Liver (tissue), 9 donors: ENCODE measurements around the gene GLMP. TPM values are rescaled to one million over a fixed set of nuclear protein-coding genes. Genes with fewer than 3 reads are reported as not detected.

Experiments used
- DNase-seq: peaks from one replicate; pipeline ENCODE4 v3.0.0-alpha.2; 2017; ENCODE audit warnings: low spot score
- H3K27ac ChIP-seq, 2 donors: one replicate each; pipeline ENCODE4 v1.7.0; 2013; ENCODE audit warnings: inconsistent platforms in 2 of 2, low read length in 2 of 2, control low read depth in 1 of 2, low read depth in 1 of 2, mild to moderate bottlenecking in 1 of 2
- H3K27me3 ChIP-seq, 4 donors: one replicate each; pipeline versions ENCODE4 v1.6.1 to v1.7.0; 2013; ENCODE audit warnings: low read length in 3 of 4, inconsistent platforms in 1 of 4, mild to moderate bottlenecking in 1 of 4, moderate library complexity in 1 of 4; ENCODE audit not compliant: control insufficient read depth in 4 of 4, insufficient read depth in 4 of 4
- H3K36me3 ChIP-seq, 4 donors: one replicate each; pipeline versions ENCODE4 v1.6.1 to v1.7.0; 2013; ENCODE audit warnings: low read length in 3 of 4, mild to moderate bottlenecking in 3 of 4, low read depth in 1 of 4, moderate library complexity in 1 of 4; ENCODE audit not compliant: control insufficient read depth in 4 of 4, insufficient read depth in 3 of 4
- H3K4me1 ChIP-seq, 4 donors: one replicate each; pipeline versions ENCODE4 v1.6.1 to v1.7.0; 2013; ENCODE audit warnings: low read length in 3 of 4, mild to moderate bottlenecking in 3 of 4, moderate library complexity in 1 of 4; ENCODE audit not compliant: control insufficient read depth in 4 of 4, insufficient read depth in 4 of 4
- H3K4me3 ChIP-seq, 3 donors: one replicate each; pipeline versions ENCODE4 v1.6.1 to v1.7.0; 2013; ENCODE audit warnings: low read length in 3 of 3, control low read depth in 1 of 3, low read depth in 1 of 3, mild to moderate bottlenecking in 1 of 3
- H3K9ac ChIP-seq, 2 donors: one replicate each; pipeline ENCODE4 v1.7.0; 2013; ENCODE audit warnings: low read length in 2 of 2, mild to moderate bottlenecking in 2 of 2, moderate library complexity in 2 of 2, control low read depth in 1 of 2, low read depth in 1 of 2
- H3K9me3 ChIP-seq, 4 donors: one replicate each; pipeline versions ENCODE4 v1.6.1 to v1.7.0; 2013; ENCODE audit warnings: low read length in 3 of 4; ENCODE audit not compliant: control insufficient read depth in 4 of 4
- ATF3 ChIP-seq: IDR thresholded peaks from 2 replicates; pipeline ENCODE4 v1.6.1; 2016; ENCODE audit warnings: antibody characterized with exemption
- CTCF ChIP-seq: fragments of 150-350 bp; IDR thresholded peaks from 2 replicates; pipeline ENCODE4 v1.5.1; 2017; ENCODE audit warnings: improper control_type of control experiment, low read depth, low read length; ENCODE audit not compliant: missing input control
- EGR1 ChIP-seq, 2 donors: IDR thresholded peaks; 2 replicates each; pipeline ENCODE4 v1.6.1; 2016 to 2018; ENCODE audit warnings: antibody characterized with exemption in 2 of 2, low read depth in 2 of 2
- FOXA1 ChIP-seq: IDR thresholded peaks from 2 replicates; pipeline ENCODE4 v1.6.1; 2016; ENCODE audit warnings: antibody characterized with exemption
- FOXA2 ChIP-seq: IDR thresholded peaks from 2 replicates; pipeline ENCODE4 v1.6.1; 2016; ENCODE audit warnings: antibody characterized with exemption
- GABPA ChIP-seq, 2 donors: IDR thresholded peaks in 1 of 2; conservative IDR thresholded peaks in 1 of 2; 2 replicates each; pipeline ENCODE4 v1.6.1; 2016; ENCODE audit warnings: antibody characterized with exemption in 2 of 2, mild to moderate bottlenecking in 1 of 2, moderate library complexity in 1 of 2
- HNF4A ChIP-seq, 2 donors: conservative IDR thresholded peaks; 2 replicates each; pipeline ENCODE4 v1.6.1; 2016; ENCODE audit warnings: antibody characterized with exemption in 2 of 2, mild to moderate bottlenecking in 2 of 2
- HNF4G ChIP-seq: IDR thresholded peaks from 2 replicates; pipeline ENCODE4 v1.6.1; 2016; ENCODE audit warnings: antibody characterized with exemption
- MAX ChIP-seq: IDR thresholded peaks from 2 replicates; pipeline ENCODE4 v1.6.1; 2016; ENCODE audit warnings: antibody characterized with exemption
- NR2F2 ChIP-seq: IDR thresholded peaks from 2 replicates; pipeline ENCODE4 v1.6.1; 2016; ENCODE audit warnings: antibody characterized with exemption
- RAD21 ChIP-seq, 2 donors: IDR thresholded peaks; 2 replicates each; pipeline ENCODE4 v1.6.1; 2016; ENCODE audit warnings: antibody characterized with exemption in 2 of 2, mild to moderate bottlenecking in 2 of 2
- RXRA ChIP-seq, 2 donors: IDR thresholded peaks; 2 replicates each; pipeline ENCODE4 v1.6.1; 2017 to 2018; ENCODE audit warnings: antibody characterized with exemption in 2 of 2, mild to moderate bottlenecking in 1 of 2
- SP1 ChIP-seq: IDR thresholded peaks from 2 replicates; pipeline ENCODE4 v1.6.1; 2018; ENCODE audit warnings: antibody characterized with exemption, mild to moderate bottlenecking
- TAF1 ChIP-seq: conservative IDR thresholded peaks from 2 replicates; pipeline ENCODE4 v1.6.1; 2016; ENCODE audit warnings: antibody characterized with exemption, mild to moderate bottlenecking
- YY1 ChIP-seq: IDR thresholded peaks from 2 replicates; pipeline ENCODE4 v1.6.1; 2016; ENCODE audit warnings: antibody characterized with exemption, mild to moderate bottlenecking
- WGBS: extraction: QIAGEN DNeasy Blood & Tissue Kit; methylation state at CpG from one replicate; pipeline ENCODE4 v1.1.7; 2013; 5-methylcytosine and 5-hydroxymethylcytosine counted together
- polyA plus RNA-seq, 2 donors: library from polyadenylated mRNA; stranded (reverse) in 1 of 2; unstranded in 1 of 2; fragments of 200-250 nt in 1 of 2; fragments of >200 nt in 1 of 2; fragmentation: Nextera tagmentation in 1 of 2; extraction: Ambion mirVana in 1 of 2; gene quantifications; one replicate each; pipeline versions ENCODE4 v1.2.1 to v1.2.3, GENCODE V29; 2013 to 2015
- total RNA-seq, 2 donors: library from RNA; depleted of rRNA; stranded (reverse); fragments of >200 nt; gene quantifications; one replicate each; pipeline ENCODE4 v1.2.3, GENCODE V29; 2014
- TF ChIP-seq, protein P1 (sequence below): IDR thresholded peaks from 2 replicates; pipeline ENCODE4 v1.6.1; 2016; ENCODE audit warnings: antibody characterized with exemption, mild to moderate bottlenecking
- TF ChIP-seq, protein P2 (sequence below): IDR thresholded peaks from 2 replicates; pipeline ENCODE4 v1.6.1; 2016; ENCODE audit warnings: antibody characterized with exemption
- donor health status: healthy.
- donor health status: healthy.
- donor health status: healthy.
- donor health status: healthy.
- donor health status: healthy.

The GLMP gene
- total and polyA plus RNA-seq, 4 donors, result 26.5 to 51.4 (median 39.0) TPM

GRCh38 chr1:156281281-156281680 is 14.2 kb downstream of the GLMP start:
- 28% methylated on average over 8 of the region's 8 CpGs for WGBS
- Histone ChIP-seq H3K27ac (peak overlapping the region; percentile 95 to 98), H3K27me3 (no peaks in the 10 kb centered on the region), H3K36me3 (peaks cover 4 to 17% (median 11%) of the 10 kb centered on the region in 4 donors), H3K4me3 (peak overlapping the region; percentile 82 to 99 (median 96)), H3K9me3 (no peaks in the 10 kb centered on the region), H3K4me1 (peaks cover 11 to 66% (median 47%) of the 10 kb centered on the region in 4 donors), H3K9ac (no peak overlapping the region)
- no peak for DNase-seq
- TF ChIP-seq HNF4G, result no peak
- TF ChIP-seq EGR1 (IDR thresholded peaks at IDR 0.05; ENCODE audit: low read depth in 2 of 2), result no peak
- no peak for TF ChIP-seq RAD21 (IDR thresholded peaks at IDR 0.05)
- TF ChIP-seq GABPA (IDR thresholded peaks at IDR 0.05 in 1 of 2, conservative IDR thresholded peaks at IDR 0.05 in 1 of 2), result no peak
- TF ChIP-seq YY1, result no peak
- TF ChIP-seq CTCF, result no peak
- no peak for TF ChIP-seq HNF4A (conservative IDR thresholded peaks at IDR 0.05)
- no peak for TF ChIP-seq NR2F2
- TF ChIP-seq RXRA (IDR thresholded peaks at IDR 0.05), result no peak
- TF ChIP-seq FOXA2, result no peak
- TF ChIP-seq, protein P1, sequence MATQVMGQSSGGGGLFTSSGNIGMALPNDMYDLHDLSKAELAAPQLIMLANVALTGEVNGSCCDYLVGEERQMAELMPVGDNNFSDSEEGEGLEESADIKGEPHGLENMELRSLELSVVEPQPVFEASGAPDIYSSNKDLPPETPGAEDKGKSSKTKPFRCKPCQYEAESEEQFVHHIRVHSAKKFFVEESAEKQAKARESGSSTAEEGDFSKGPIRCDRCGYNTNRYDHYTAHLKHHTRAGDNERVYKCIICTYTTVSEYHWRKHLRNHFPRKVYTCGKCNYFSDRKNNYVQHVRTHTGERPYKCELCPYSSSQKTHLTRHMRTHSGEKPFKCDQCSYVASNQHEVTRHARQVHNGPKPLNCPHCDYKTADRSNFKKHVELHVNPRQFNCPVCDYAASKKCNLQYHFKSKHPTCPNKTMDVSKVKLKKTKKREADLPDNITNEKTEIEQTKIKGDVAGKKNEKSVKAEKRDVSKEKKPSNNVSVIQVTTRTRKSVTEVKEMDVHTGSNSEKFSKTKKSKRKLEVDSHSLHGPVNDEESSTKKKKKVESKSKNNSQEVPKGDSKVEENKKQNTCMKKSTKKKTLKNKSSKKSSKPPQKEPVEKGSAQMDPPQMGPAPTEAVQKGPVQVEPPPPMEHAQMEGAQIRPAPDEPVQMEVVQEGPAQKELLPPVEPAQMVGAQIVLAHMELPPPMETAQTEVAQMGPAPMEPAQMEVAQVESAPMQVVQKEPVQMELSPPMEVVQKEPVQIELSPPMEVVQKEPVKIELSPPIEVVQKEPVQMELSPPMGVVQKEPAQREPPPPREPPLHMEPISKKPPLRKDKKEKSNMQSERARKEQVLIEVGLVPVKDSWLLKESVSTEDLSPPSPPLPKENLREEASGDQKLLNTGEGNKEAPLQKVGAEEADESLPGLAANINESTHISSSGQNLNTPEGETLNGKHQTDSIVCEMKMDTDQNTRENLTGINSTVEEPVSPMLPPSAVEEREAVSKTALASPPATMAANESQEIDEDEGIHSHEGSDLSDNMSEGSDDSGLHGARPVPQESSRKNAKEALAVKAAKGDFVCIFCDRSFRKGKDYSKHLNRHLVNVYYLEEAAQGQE, result no peak
- no peak for TF ChIP-seq SP1
- TF ChIP-seq FOXA1, result no peak
- TF ChIP-seq, protein P2, sequence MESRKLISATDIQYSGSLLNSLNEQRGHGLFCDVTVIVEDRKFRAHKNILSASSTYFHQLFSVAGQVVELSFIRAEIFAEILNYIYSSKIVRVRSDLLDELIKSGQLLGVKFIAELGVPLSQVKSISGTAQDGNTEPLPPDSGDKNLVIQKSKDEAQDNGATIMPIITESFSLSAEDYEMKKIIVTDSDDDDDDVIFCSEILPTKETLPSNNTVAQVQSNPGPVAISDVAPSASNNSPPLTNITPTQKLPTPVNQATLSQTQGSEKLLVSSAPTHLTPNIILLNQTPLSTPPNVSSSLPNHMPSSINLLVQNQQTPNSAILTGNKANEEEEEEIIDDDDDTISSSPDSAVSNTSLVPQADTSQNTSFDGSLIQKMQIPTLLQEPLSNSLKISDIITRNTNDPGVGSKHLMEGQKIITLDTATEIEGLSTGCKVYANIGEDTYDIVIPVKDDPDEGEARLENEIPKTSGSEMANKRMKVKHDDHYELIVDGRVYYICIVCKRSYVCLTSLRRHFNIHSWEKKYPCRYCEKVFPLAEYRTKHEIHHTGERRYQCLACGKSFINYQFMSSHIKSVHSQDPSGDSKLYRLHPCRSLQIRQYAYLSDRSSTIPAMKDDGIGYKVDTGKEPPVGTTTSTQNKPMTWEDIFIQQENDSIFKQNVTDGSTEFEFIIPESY, result no peak

DNA sequence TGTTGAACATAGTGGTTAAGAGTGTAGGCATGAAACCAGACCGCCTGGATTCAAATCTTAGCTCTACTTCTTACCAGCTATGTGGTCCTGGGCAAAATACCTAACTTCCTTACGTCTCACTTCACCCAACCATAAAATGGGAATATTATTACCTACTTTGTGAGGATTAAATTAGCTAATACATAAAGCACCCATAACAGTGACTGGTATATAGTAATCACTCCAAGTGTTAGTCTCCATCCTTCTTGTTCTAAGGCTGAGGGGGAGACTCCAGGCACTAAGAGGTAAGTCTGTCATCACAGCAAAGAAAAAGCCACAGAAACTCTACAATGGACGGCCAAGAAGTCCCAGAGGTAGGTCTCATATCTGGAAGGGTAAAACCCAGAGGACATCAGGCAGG is 15.6 kb downstream of the GLMP start:
- Histone ChIP-seq H3K9me3 (no peaks in the 10 kb centered on the region), H3K27ac (no peak overlapping the region), H3K9ac (no peak overlapping the region), H3K4me3 (no peak overlapping the region), H3K36me3 (peaks cover 4 to 21% (median 15%) of the 10 kb centered on the region in 4 donors), H3K27me3 (no peaks in the 10 kb centered on the region), H3K4me1 (peaks cover 11 to 76% (median 56%) of the 10 kb centered on the region in 4 donors)
- DNase-seq, result no peak
- whole genome bisulfite sequencing, result 95% methylated on average over 3 of the region's 3 CpGs
- no peak for TF ChIP-seq FOXA1
- TF ChIP-seq, protein P1, result no peak
- no peak for TF ChIP-seq YY1
- TF ChIP-seq NR2F2, result no peak
- TF ChIP-seq SP1, result no peak
- TF ChIP-seq ATF3, result no peak
- no peak for TF ChIP-seq MAX
- TF ChIP-seq HNF4A (conservative IDR thresholded peaks at IDR 0.05), result no peak
- no peak for TF ChIP-seq TAF1
- TF ChIP-seq CTCF, result no peak
- no peak for TF ChIP-seq RXRA (IDR thresholded peaks at IDR 0.05)
- no peak for TF ChIP-seq GABPA (IDR thresholded peaks at IDR 0.05 in 1 of 2, conservative IDR thresholded peaks at IDR 0.05 in 1 of 2)
- no peak for TF ChIP-seq HNF4G
